LNCAP (cell line): ENCODE data around the gene SLC1A1.

ENCODE experiments used
- CTCF ChIP-seq: fragments of 450-650 bp; IDR thresholded peaks from 2 replicates; pipeline ENCODE4 v1.5.1; 2017; ENCODE audit warnings: mild to moderate bottlenecking

The SLC1A1 gene

GRCh38 chr9:4596165-4596922 lies 106.1 kb downstream of the SLC1A1 start:
- no peak for TF ChIP-seq CTCF

- no peak for TF ChIP-seq CTCF
Observed at GRCh38 chr9:4600368-4600767, 110.1 kb downstream of the SLC1A1 start.

DNA sequence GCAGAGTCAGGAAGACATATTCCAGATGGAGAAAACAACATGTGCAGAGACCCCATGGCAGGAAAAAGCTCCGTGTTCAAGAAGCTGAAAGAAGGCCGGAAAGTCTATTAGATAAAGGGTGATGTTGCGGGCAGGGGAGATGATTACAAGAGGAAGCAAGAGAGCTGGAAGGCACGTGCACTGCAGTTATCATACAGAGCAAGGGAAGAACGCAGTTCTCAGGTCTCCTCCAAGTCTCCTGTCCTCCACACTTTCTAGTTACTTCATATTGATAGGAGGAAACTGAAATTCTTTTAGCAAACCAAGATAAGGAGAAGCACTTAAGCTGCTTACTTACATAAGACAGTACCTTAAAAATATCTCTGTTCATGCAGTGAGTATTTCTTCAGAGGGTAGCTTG lies 113.6 kb downstream of the SLC1A1 start:
- no peak for TF ChIP-seq CTCF

DNA sequence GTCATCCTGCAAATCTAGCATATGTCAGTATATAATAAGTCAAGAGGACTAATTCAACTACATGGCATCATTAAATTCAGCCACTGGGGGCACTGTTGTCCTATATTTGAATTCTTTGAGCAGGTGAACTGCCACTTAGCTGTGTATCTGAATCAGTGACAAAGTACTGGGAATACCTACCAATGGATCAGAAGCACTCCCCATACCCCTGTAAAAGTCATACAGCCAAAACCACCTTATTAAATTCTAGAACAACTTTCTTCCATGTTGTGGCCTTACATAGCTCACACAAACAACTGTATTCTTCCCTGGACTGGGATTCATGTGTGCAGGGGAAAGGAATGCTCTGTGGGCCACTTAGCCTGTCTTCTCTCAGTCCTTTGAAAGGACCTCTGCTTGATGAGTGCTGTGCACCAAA lies 114.4 kb downstream of the SLC1A1 start:
- TF ChIP-seq CTCF = peak; percentile 81

- TF ChIP-seq CTCF = no peak
Observed at GRCh38 chr9:4614627-4615026, 124.4 kb downstream of the SLC1A1 start.

GRCh38 chr9:4615251-4615650 lies 125.0 kb downstream of the SLC1A1 start:
- TF ChIP-seq CTCF = no peak

GRCh38 chr9:4615778-4616177 lies 125.5 kb downstream of the SLC1A1 start:
- no peak for TF ChIP-seq CTCF

DNA sequence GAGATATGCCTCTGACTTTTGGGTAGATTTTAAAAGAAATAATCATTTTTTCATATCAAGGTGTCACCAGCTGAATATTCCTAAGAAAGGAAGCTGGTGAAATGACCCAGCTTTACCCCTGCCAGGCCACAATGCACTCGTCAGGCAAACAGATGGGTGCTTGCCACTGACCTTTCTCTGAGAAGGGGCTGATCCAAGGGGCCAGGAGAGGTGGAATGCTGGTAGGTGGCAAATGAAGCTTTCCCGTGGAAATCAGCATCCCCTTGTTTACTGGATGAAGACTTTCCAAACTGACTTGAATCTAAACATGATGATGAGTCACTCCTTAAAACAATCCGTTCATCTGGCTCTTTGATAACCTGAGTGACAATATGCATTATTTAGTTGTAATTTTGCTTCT lies 127.5 kb downstream of the SLC1A1 start:
- TF ChIP-seq CTCF = no peak
